Mucosa of rectum (tissue), 2 donors: ENCODE measurements around the gene ADH7.
A peak's percentile ranks its signal among the peaks of the same experiment; 100 is the strongest.
"Not testable (repeated sequence)": the region's sequence is repeated elsewhere in the genome, so short reads cannot be mapped to it uniquely, and the experiment has no call there.

Experiments used
- H3K27ac ChIP-seq, 2 donors: one replicate each; pipeline ENCODE4 v1.7.0; 2013; ENCODE audit warnings: inconsistent platforms in 2 of 2, low read depth in 2 of 2, low read length in 2 of 2
- H3K27me3 ChIP-seq, 2 donors: one replicate each; pipeline ENCODE4 v1.7.0; 2013; ENCODE audit warnings: low read length in 2 of 2; ENCODE audit not compliant: control insufficient read depth in 2 of 2, insufficient read depth in 2 of 2
- H3K36me3 ChIP-seq, 2 donors: one replicate each; pipeline ENCODE4 v1.7.0; 2013; ENCODE audit warnings: low read length in 2 of 2; ENCODE audit not compliant: control insufficient read depth in 2 of 2, insufficient read depth in 2 of 2
- H3K4me1 ChIP-seq, 2 donors: one replicate each; pipeline ENCODE4 v1.7.0; 2013; ENCODE audit warnings: low read length in 2 of 2, mild to moderate bottlenecking in 1 of 2; ENCODE audit not compliant: control insufficient read depth in 2 of 2, insufficient read depth in 2 of 2
- H3K4me3 ChIP-seq, 2 donors: one replicate each; pipeline ENCODE4 v1.7.0; 2013; ENCODE audit warnings: low read length in 2 of 2
- H3K9ac ChIP-seq, 2 donors: one replicate each; pipeline ENCODE4 v1.7.0; 2013; ENCODE audit warnings: low read length in 2 of 2, low read depth in 1 of 2, mild to moderate bottlenecking in 1 of 2
- H3K9me3 ChIP-seq, 2 donors: one replicate each; pipeline ENCODE4 v1.7.0; 2013; ENCODE audit warnings: low read length in 2 of 2; ENCODE audit not compliant: control insufficient read depth in 2 of 2
- donor health status: healthy.
- donor health status: Normal muscosa, but diverticular disease.

The ADH7 gene

DNA sequence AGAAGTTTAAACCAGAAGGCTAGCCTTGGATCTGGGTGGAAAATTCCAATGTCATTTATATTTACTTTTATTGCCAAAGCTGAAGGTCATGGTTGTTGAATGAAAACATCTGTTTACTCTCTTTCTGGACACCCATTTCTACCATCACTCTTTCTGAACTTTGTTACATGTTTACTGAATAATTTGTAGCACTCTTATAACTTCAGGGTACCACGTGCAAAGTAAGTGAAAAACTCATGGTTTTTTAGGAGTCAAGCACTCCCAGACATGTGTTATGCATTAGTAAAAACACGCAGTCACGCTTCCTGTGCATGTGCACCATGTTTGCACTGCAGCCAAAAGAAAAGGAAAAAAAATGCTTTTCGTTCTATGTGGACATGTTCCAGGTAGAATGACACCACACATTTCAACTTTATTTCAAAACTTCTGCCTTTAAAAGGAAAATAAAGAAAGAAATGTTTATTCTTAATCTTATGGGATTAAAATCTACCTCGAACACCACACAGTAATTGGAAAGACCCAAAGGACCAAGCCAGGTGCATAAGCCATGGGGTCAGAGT, 51.2 kb downstream of the ADH7 start:
- H3K9me3 ChIP-seq: no peaks in the 10 kb centered on the region
- H3K9ac ChIP-seq: no peak overlapping the region
- no peak overlapping the region for H3K4me3 ChIP-seq
- H3K27me3 ChIP-seq: no peaks in the 10 kb centered on the region
- H3K27ac ChIP-seq: peak overlapping the region; percentile 46 to 71
- peaks cover 4 to 9% of the 10 kb centered on the region in 2 donors for H3K4me1 ChIP-seq
- no peaks in the 10 kb centered on the region for H3K36me3 ChIP-seq

DNA sequence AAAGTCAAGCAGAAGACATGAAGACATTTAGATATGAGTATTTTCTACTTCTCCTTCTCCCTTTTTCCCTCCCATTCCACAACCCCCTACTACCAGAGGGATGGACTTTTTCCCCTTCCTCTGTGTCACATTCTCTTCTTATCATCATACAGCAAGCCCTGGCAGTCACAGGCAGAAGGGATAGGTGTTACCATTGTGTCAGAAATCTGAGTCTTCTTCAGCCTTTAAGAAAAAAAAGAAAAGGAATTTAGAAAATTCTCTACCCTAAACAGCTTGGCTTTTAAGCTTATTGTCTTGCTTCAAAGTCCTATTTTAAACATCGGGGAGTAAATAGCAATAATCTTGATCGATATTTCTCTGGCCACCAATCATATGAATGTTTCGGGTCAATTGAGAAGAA, 51.7 kb downstream of the ADH7 start:
- H3K4me1 ChIP-seq: peaks cover 4 to 9% of the 10 kb centered on the region in 2 donors
- H3K9ac ChIP-seq: no peak overlapping the region
- H3K9me3 ChIP-seq: no peaks in the 10 kb centered on the region
- H3K4me3 ChIP-seq: no peak overlapping the region
- H3K27ac ChIP-seq: peak overlapping the region; percentile 46 to 71
- H3K27me3 ChIP-seq: no peaks in the 10 kb centered on the region
- H3K36me3 ChIP-seq: no peaks in the 10 kb centered on the region

DNA sequence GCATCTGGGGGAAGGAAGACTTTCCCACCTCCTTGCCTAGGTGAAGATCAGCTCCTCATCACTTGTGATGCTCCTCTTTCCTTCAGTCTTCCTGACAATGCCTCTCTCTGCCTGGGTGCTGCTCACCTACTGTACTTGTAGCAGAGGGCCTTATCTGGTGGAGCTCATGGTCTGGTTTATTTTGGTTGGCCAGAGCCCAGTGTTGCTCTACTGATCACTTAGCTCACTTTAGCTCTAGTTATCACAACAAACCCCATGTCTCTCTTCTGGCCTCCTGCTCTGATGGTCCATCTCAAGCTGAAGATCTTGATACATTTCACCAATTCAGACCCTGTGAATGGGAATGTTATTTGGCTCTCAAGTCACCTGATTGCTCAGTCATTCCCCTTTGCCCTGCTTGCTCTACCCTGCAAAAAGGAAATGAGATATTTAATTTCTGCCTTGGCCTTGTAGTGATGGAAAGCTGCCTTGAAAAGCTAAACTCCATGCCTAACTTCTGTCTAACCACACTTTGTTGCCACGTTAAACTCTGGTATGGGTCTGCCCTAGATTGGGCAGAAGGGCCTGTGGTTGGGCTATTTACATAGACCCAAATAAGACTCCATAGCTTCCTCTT, 52.3 kb downstream of the ADH7 start:
- H3K4me1 ChIP-seq: peaks cover 4 to 9% of the 10 kb centered on the region in 2 donors
- peak overlapping the region; percentile 46 to 71 for H3K27ac ChIP-seq
- H3K36me3 ChIP-seq: no peaks in the 10 kb centered on the region
- no peak overlapping the region for H3K4me3 ChIP-seq
- H3K27me3 ChIP-seq: no peaks in the 10 kb centered on the region
- no peaks in the 10 kb centered on the region for H3K9me3 ChIP-seq
- no peak overlapping the region for H3K9ac ChIP-seq

DNA sequence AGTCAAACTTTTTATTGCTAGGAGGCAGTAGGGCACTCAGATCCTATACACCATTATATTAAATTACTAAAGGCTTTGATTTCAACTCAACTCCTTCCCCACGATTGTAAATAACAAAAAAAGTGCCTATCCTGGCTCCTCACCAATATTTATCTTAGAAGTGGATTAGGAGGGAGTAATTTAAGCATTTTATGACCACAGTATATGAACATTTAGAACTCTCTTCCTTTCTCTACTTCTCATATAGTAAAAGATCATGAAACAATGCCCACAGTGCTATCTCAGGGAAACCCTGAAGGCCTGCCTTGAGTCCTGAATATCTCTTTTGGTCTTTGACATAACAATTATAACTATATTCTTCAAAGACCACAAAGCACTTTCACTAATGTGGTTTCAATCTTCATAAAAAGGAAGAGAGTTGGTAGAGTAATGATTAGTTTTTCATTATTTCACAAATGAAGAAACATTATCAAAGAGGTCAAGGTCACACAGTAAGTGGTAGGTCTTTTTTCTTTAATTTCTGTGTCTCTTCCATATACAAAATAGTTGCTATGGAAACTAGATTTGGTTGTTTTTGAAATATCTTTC, 53.5 kb downstream of the ADH7 start:
- H3K27me3 ChIP-seq: no peaks in the 10 kb centered on the region
- peaks cover 4 to 9% of the 10 kb centered on the region in 2 donors for H3K4me1 ChIP-seq
- no peak overlapping the region for H3K4me3 ChIP-seq
- H3K36me3 ChIP-seq: no peaks in the 10 kb centered on the region
- no peaks in the 10 kb centered on the region for H3K9me3 ChIP-seq
- no peak overlapping the region for H3K27ac ChIP-seq
- no peak overlapping the region for H3K9ac ChIP-seq

DNA sequence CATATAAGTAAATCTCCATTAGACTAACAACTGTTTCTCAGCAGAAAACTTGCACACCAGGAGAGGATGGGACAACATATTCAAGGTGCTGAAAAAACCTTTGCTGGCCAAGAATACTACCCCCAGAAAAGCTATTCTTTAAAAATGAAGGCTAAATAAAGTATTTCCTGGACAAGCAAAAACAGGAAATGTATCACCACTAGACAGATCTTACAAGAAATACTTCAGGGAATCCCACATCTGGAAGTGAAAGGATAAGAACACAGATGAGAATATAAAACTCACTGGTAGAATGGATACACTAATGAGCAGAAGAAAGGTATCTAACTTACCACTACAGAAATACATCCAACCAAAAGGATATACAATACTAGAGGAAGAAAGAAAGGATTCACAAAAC, 55.6 kb downstream of the ADH7 start:
- Histone ChIP-seq H3K36me3 (no peaks in the 10 kb centered on the region), H3K4me1 (peaks cover 4 to 9% of the 10 kb centered on the region in 2 donors), H3K27me3 (no peaks in the 10 kb centered on the region), H3K27ac (no peak overlapping the region), H3K9ac (no peak overlapping the region), H3K9me3 (no peaks in the 10 kb centered on the region), H3K4me3 (no peak overlapping the region)

DNA sequence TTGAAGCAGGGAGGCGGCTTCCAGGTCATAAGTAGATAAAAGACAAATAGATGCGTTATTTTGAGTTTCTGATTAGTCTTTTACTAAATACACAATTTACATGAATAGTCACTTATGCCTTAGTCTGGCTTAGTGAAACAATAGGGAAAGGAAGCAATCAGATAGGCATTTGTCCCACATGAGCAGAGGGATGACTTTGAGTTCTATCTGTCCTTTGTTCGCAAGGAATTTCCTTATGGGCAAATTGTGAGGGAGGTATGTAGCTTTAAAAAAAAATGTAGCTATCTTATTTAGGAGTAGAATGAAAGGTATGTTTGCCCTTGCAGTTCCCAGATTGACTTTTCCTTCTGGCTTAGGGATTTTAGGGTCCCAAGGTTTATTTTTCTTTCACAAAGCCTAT, 56.3 kb downstream of the ADH7 start:
- H3K9me3 ChIP-seq: no peaks in the 10 kb centered on the region
- H3K27me3 ChIP-seq: no peaks in the 10 kb centered on the region
- H3K4me1 ChIP-seq: peaks cover 4 to 9% of the 10 kb centered on the region in 2 donors
- no peak overlapping the region for H3K4me3 ChIP-seq
- no peaks in the 10 kb centered on the region for H3K36me3 ChIP-seq
- no peak overlapping the region for H3K9ac ChIP-seq
- H3K27ac ChIP-seq: no peak overlapping the region

DNA sequence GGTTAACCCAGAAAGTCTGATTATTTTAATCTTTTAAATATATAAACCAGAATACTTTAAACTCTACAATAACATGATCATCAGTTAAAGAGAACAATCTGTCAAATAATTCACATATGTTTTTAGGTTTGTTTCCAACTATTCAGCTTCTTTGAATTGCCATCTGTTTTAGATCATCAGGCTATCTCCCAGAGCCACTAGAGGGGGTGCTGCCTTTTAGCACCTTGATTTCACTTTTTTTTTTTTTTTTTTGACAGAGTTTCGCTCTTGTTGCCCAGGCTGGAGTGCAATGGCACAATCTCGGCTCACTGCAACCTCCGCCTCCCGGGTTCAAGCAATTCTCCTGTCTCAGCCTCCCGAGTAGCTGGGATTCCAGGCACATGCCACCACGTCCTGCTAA, 57.8 kb downstream of the ADH7 start:
- H3K9me3 ChIP-seq, H3K36me3 ChIP-seq, H3K9ac ChIP-seq, H3K4me1 ChIP-seq, H3K27me3 ChIP-seq, H3K27ac ChIP-seq, H3K4me3 ChIP-seq: not testable (repeated sequence)

DNA sequence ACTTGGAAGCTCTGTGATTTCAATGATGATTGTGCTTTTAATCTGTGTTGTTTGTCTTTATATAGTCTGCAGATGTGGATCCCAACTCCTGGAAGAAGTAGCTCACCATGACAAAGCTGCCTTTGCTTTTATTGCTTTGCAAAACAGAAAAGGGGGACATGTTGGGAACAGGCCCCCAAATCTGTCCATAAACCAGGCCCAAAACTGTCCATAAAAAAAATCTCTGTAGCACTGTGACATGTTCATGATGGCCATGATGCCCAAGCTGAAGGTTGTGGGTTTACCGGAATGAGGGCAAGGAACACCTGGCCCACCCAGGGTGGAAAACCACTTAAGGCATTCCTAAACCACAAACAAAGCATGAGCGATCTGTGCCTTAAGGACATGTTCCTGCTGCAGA, 62.7 kb downstream of the ADH7 start:
- H3K9ac ChIP-seq, H3K27ac ChIP-seq, H3K27me3 ChIP-seq, H3K36me3 ChIP-seq, H3K4me1 ChIP-seq, H3K9me3 ChIP-seq, H3K4me3 ChIP-seq: not testable (repeated sequence)

DNA sequence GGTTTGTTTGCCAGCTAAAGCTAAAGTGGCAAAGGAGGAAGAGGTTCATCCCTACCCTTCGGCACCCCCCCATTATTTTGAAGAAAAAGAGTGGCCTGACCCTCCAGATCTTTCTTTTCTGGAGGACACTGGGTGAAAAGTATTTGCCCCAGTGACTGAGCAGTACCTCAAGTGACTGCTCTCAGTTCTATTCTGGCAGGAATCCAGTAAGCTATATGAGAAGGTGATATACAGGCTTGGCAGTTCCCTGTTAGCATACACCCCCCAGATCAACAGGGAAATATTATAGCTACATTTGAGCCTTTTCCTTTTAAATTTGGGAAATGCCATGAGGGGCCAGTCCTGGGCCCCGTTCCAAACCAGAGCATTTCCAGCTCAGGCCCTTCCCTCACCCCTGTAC, 67.3 kb downstream of the ADH7 start:
- H3K27me3 ChIP-seq, H3K4me3 ChIP-seq, H3K36me3 ChIP-seq, H3K4me1 ChIP-seq, H3K9ac ChIP-seq, H3K27ac ChIP-seq, H3K9me3 ChIP-seq: not testable (repeated sequence)

DNA sequence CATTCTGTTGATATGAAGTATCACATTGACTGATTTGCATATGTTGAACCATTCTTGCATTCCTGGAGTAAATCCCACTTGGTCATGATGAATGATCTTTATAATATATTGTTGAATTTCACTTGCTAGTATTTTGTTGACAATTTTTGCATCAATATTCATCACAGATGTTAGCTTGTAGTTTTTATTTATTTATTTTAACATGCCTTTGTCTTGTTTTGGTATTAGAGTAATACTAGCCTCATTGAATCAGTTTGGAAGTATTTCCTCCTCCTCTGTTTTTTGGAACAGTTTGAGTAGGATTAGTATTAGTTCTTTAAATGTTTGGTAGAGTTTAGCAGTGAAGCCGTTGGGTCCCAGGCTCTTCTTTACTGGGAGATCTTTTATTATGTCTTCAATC, 68.7 kb downstream of the ADH7 start:
- Histone ChIP-seq H3K9ac (no peak overlapping the region), H3K4me1 (no peaks in the 10 kb centered on the region), H3K27me3 (no peaks in the 10 kb centered on the region), H3K27ac (no peak overlapping the region), H3K36me3 (no peaks in the 10 kb centered on the region), H3K9me3 (peaks cover 1 to 2% of the 10 kb centered on the region in 2 donors), H3K4me3 (no peak overlapping the region)
